GM19397 (cell line): ENCODE measurements around the gene PPIG.
"Not testable (repeated sequence)": the region's sequence is repeated elsewhere in the genome, so short reads cannot be mapped to it uniquely, and the experiment has no call there.

Experiments used
- ATAC-seq: cut with Tn5 transposase; IDR thresholded peaks from one replicate; pipeline ENCODE4 v1.9.1; 2021; ENCODE audit warnings: mild to moderate bottlenecking, moderate library complexity; ENCODE audit not compliant: unreplicated experiment

Gene PPIG

DNA sequence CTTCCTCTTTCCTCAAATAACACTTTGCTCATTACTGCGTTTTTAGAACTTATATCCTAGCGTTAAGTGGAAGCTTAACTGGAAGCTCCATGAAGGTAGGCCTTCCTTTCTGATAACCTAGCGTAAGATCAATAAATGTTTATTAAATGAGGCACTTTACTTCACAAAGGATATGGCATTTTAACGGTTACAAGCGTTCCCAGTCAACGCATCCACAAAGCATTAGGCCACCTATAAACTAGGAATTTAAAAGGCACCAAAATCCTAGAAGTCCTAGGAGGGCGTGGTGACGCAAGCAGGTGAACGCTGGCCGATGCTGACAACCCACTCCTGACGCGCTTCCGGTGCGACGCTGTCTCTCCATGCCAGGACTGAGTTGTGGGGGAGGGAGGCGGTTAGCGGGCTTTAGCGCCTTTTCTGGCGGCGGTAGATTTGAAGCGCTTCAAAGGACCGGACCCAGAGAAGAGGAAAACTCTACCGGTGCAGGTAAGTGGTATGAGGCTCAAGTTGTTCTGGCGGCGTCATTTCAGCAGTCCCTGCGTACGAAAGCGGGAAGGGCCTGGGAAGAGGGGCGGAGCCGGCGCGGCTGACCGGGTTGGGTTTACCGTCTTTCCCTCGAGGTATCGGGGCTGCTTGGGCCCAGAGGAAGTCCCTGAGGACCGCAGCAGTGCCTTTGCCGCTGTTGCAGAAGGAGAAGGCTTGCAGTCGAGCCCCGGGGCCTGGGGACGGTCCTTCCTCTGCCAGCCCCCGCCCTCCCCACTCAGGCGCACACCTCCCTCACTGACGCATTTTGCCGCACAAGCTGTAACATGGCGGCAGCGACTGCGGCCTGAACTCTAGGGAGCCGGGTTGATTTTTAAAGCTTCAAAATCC lies at the start of gene PPIG:
TSS of gene PPIG (plus strand) at position 347 of the 873 bp plus-strand sequence. CDS start 19,691 bp downstream, outside the sequence.
- ATAC-seq: peak; percentile 88

GRCh38 chr2:169539460-169539859 lies 44.7 kb upstream of the PPIG start:
- not testable (repeated sequence) for ATAC-seq

DNA sequence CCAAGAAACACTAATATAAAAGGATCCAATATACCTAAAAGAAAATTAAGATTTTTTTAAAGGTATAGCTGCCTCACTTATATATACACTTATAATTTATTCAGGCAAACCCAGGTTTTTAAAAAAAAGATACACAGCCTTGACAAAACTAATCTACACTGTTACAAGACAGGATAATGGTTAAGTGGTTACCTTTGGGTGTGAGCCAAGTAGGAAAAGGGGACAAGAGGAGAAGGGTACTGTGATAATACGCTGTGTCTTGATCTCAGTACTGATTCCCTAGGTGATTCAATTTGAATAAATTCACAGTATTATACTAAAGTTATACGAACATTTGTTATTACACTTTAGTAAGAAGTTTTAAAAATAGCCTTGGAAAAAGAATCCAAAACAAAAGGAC lies 44.0 kb upstream of the PPIG start:
- no peak for ATAC-seq

- no peak for ATAC-seq
Measured at GRCh38 chr2:169542433-169542832, 41.7 kb upstream of the PPIG start.

GRCh38 chr2:169546756-169547155 lies 37.4 kb upstream of the PPIG start:
- no peak for ATAC-seq

DNA sequence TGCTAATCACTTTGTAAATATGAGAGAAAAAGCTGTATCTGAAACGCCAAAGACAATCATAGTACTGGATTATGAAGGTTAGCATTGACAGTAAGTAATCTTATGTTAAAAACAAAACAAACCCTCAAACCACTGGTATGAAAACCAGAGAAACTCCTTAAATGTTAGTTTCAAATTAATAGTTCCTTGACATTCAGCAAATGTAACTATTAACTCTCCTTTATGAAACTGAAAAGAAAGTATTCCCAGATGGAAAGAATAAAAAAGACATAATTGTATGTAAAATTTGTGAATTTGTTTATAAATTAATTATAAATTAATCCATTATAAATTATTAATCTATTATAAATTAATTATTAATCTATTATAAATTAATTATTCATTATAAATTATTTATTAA lies 22.8 kb upstream of the PPIG start:
- ATAC-seq: no peak

DNA sequence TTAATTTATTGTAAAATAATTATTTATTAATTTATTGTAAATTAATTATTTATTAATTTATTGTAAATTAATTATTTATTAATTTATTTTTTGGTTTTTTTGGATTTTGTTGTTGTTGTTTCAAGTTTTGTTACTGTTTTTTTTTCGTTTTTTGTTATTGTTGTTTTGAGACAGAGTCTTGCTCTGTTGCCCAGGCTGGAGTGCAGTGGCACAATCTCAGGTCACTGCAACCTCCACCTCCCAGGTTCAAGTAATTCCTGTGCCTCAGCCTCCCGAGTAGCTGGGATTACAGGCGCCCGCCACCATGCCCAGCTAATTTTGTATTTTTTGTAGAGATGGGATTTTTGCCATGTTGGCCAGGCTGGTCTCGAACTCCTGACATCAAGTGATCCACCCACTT lies 22.1 kb upstream of the PPIG start:
- ATAC-seq: not testable (repeated sequence)

GRCh38 chr2:169562519-169562918 lies 21.6 kb upstream of the PPIG start:
- ATAC-seq: no peak

GRCh38 chr2:169565686-169566085 lies 18.5 kb upstream of the PPIG start:
- ATAC-seq: no peak

DNA sequence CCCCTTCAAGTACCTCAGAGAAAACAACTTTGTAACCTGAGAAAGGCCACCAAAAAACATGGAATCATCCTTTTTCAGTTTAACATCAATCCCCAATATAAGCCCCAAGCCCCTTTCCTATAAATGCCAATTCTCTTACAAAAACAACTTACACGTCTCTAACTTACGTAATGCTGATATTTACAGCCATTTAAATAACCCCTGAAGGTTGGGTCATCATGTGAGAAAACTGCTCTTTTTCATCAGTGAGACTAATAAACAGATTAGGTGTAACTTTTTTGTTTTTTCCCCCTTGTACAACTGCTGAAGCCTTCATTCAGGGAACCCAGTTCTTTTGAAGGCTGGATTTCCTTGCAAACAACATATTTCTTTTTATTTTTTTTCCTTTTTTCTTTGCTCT lies 14.2 kb upstream of the PPIG start:
- no peak for ATAC-seq

DNA sequence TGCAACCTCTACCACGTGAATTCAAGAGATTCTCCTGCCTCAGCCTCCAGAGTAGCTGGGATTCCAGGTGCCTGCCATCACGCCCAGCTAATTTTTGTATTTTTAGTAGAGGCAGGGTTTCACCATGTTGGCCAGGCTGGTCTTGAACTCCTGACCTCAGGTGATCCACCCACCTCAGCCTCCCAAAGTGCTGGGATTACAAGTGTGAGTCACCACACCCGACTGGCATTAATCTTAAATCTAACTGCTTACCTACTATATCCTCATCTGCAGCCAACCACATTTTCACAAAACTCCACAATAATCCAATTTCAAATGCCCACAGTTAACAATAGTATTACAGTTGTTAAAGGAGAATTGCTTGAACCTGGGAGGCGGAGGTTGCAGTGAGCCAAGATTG lies 13.4 kb upstream of the PPIG start:
- ATAC-seq: not testable (repeated sequence)

DNA sequence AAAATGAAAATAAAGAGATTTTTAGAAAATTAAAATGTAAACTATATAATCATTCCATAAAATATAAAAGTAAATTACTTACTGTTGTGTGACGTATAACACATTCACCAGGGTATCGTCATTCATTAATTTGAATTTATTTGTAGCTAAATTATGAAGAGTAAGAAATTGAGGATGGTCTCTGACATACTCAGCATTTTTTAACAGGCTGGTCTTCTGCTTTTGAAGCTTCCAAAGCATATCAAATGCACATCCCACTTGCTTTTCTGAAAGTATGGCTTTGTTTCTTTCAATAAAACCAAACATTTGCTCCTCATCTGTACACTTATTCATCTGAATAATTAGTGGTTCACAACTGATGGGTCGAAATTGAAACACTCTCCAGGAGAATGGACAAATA lies 12.6 kb upstream of the PPIG start:
- no peak for ATAC-seq

GRCh38 chr2:169572189-169572588 lies 12.0 kb upstream of the PPIG start:
- ATAC-seq: no peak

DNA sequence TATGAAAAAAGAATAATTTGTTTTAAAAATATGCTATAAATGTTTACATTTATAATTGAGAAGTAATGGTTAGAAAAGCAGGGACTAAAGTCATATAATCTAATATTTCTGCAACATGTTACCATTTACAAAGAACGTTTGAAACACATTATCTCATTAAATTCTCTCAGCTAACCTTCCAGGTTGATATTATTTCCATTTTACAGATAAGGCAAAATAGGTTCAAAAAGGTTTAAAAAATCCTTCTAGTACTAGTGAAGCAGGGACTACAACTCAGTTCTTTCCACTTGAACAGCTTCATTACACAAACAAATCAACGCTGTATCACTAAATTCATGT lies 11.4 kb upstream of the PPIG start:
- ATAC-seq: no peak

DNA sequence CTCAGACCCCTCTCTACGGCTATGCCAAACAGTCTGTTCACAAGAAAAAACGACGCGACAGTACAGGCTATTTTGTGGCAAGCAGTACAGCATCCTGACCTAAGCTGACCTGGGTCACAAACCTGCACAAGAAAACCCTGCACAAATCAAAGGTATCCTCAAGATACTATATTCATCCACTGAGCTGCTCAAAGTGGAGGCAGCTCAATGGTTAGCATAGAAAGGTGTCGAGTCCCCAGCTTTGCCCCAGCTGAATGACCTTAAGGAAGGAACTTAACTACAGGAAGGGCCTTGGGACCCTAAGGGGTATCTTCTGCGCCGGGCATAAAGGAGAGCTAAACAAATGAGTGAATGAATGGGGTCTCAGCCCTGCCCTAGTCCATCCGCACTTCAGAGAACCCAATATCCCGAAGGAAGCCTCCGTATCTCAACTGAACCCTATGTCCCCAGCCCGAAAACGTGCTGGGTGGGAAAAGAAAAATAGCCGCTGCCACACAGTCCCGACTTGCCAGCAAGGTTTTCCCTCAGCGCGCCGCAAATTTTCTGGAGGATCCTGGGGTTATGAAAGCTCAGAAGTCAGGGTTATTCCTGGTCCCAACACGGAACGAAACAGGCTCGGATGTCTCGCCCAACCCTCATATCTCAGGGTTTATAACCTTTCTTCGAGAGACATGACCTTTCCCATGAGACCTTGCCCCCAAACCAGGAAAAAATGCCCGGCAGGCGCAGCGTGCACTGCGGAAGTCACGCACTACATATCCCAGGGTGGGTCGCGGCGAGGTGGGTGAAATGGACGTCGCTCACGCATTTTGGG lies 10.8 kb upstream of the PPIG start, which contains the start of gene FASTKD1:
TSS of gene FASTKD1 (minus strand) at position 706 of the 814 bp plus-strand sequence. CDS start 1,836 bp downstream, outside the sequence.
- peak; percentile 95 for ATAC-seq

GRCh38 chr2:169573974-169574299 lies 10.2 kb upstream of the PPIG start:
- no peak for ATAC-seq

GRCh38 chr2:169574539-169574938 lies 9.6 kb upstream of the PPIG start:
- ATAC-seq: not testable (repeated sequence)

- not testable (repeated sequence) for ATAC-seq
Measured at GRCh38 chr2:169575264-169575663, 8.9 kb upstream of the PPIG start.

- no peak for ATAC-seq
Measured at GRCh38 chr2:169579044-169579443, 5.1 kb upstream of the PPIG start.

- ATAC-seq: not testable (repeated sequence)
Measured at GRCh38 chr2:169582552-169583266, 1.4 kb upstream of the PPIG start.

- ATAC-seq: no peak
Measured at GRCh38 chr2:169583518-169583917, 633 bp upstream of the PPIG start.
